HCT116 (cell line): ENCODE measurements around the gene GCNT2. TPM values are rescaled to one million over a fixed set of nuclear protein-coding genes. Genes with fewer than 3 reads are reported as not detected.

ENCODE experiments used
- ATAC-seq: fragments of 200-7000 bp; cut with Tn5 transposase; 2 replicates; pipeline ENCODE4 v1.9.1; 2020; ENCODE audit warnings: mild to moderate bottlenecking, moderate library complexity
- BruUV-seq: library from RNA; stranded (reverse); fragments of 400-500 nt; replicated peaks from 2 replicates; lab custom pipeline; 2021; lab: Mats Ljungman, UMichigan
- CTCF ChIA-PET: fragments of 300-600 bp; sonication (Branson Sonifier 250); formaldehyde crosslinking; loops from one replicate; lab custom pipeline; 2021; ENCODE audit warnings: antibody characterized with exemption; lab: Charles Lee
- POLR2A ChIA-PET: fragments of 300-600, 350-600 bp; sonication (Branson Sonifier 250); formaldehyde crosslinking; loops from one replicate; lab custom pipeline; 2021; ENCODE audit warnings: antibody characterized with exemption; lab: Charles Lee
- RAD21 ChIA-PET, 2 experiments: fragments of 300-600 bp; sonication (Branson Sonifier 250); formaldehyde crosslinking; loops; one replicate each; lab custom pipeline; 2023; ENCODE audit warnings: low total read pairs in 2 of 2; ENCODE audit not compliant: uncharacterized antibody in 2 of 2, unreplicated experiment in 2 of 2, low non-redundant PET in 1 of 2; lab: Charles Lee
- DNase-seq: peaks from one replicate; pipeline ENCODE4 v3.0.0-alpha.2; 2010; ENCODE audit warnings: low read depth, low spot score
- H2AFZ ChIP-seq: fragments of 200-600 bp; shearing (Covaris generic), sonication (generic); 2 replicates; pipeline ENCODE4 v1.6.1; 2017; ENCODE audit warnings: low read depth, mixed run types, mixed read lengths, antibody characterized with exemption, low read length; ENCODE audit not compliant: poor library complexity, severe bottlenecking
- H3K27ac ChIP-seq: 2 replicates; pipeline ENCODE4 v1.5.1; 2012; ENCODE audit warnings: low read depth, low read length
- H3K27me3 ChIP-seq: fragments of 200-600 bp; sonication (generic); 2 replicates; pipeline ENCODE4 v1.6.1; 2016; ENCODE audit warnings: mixed run types, low read length, mixed read lengths; ENCODE audit not compliant: insufficient read depth
- H3K36me3 ChIP-seq, 2 experiments: fragments of 200-500 bp in 1 of 2; fragments of 200-600 bp in 1 of 2; sonication (Bioruptor generic) in 1 of 2; sonication (generic) in 1 of 2; 2 replicates each; pipeline versions ENCODE4 v1.5.1 to v1.6.1; 2014 to 2016; ENCODE audit warnings: low read length in 2 of 2, inconsistent platforms in 1 of 2, mixed read lengths in 1 of 2, mixed run types in 1 of 2; ENCODE audit not compliant: insufficient read depth in 2 of 2, control insufficient read depth in 1 of 2
- H3K4me1 ChIP-seq, 2 experiments: fragments of 200-600 bp in 1 of 2; sonication (generic) in 1 of 2; 2 replicates each; pipeline versions ENCODE4 v1.5.1 to v1.6.1; 2012 to 2017; ENCODE audit warnings: low read length in 2 of 2, inconsistent platforms in 1 of 2, mild to moderate bottlenecking in 1 of 2, mixed read lengths in 1 of 2, mixed run types in 1 of 2, moderate library complexity in 1 of 2; ENCODE audit not compliant: insufficient read depth in 2 of 2, control insufficient read depth in 1 of 2
- H3K4me2 ChIP-seq: fragments of 200-600 bp; sonication (generic); 2 replicates; pipeline ENCODE4 v1.6.1; 2017; ENCODE audit warnings: mixed run types, low read length, mixed read lengths
- H3K4me3 ChIP-seq, 2 experiments: fragments of 200-600 bp in 1 of 2; sonication (generic) in 1 of 2; replicated peaks in 1 of 2; 2 replicates each; pipeline ENCODE4 v1.5.1; 2011 to 2016; ENCODE audit warnings: low read length in 2 of 2, control low read depth in 1 of 2, low read depth in 1 of 2, mild to moderate bottlenecking in 1 of 2, mixed read lengths in 1 of 2, mixed run types in 1 of 2
- H3K79me2 ChIP-seq: fragments of 200-600 bp; sonication (generic); 2 replicates; pipeline ENCODE4 v1.6.1; 2017; ENCODE audit warnings: mild to moderate bottlenecking, mixed run types, low read length, moderate library complexity, mixed read lengths; ENCODE audit not compliant: insufficient read depth
- H3K9ac ChIP-seq: fragments of 200-600 bp; sonication (generic); 2 replicates; pipeline ENCODE4 v1.6.1; 2016; ENCODE audit warnings: low read length, mixed read lengths
- H3K9me2 ChIP-seq: fragments of 200-600 bp; sonication (generic), shearing (Covaris generic); 2 replicates; pipeline ENCODE4 v1.6.1; 2017; ENCODE audit warnings: mixed run types, mild to moderate bottlenecking, moderate library complexity; ENCODE audit not compliant: insufficient read depth
- H3K9me3 ChIP-seq, 2 experiments: fragments of 200-500 bp in 1 of 2; fragments of 200-600 bp in 1 of 2; sonication (Bioruptor generic) in 1 of 2; sonication (generic) in 1 of 2; 2 replicates each; pipeline ENCODE4 v1.6.1; 2014 to 2017; ENCODE audit warnings: low read length in 2 of 2, mixed read lengths in 2 of 2, inconsistent platforms in 1 of 2, low read depth in 1 of 2, mild to moderate bottlenecking in 1 of 2, mixed run types in 1 of 2, moderate library complexity in 1 of 2; ENCODE audit not compliant: control insufficient read depth in 1 of 2, insufficient read depth in 1 of 2
- H4K20me1 ChIP-seq: fragments of 200-600 bp; sonication (generic), shearing (Covaris generic); 2 replicates; pipeline ENCODE4 v1.6.1; 2017; ENCODE audit warnings: mixed run types, mild to moderate bottlenecking, moderate library complexity; ENCODE audit not compliant: insufficient read depth
- MAX ChIP-seq: IDR thresholded peaks from 2 replicates; pipeline ENCODE4 v1.6.1; 2012
- POLR2AphosphoS5 ChIP-seq: IDR thresholded peaks from 2 replicates; pipeline ENCODE4 v1.6.1; 2011; ENCODE audit warnings: mild to moderate bottlenecking, low read depth, low read length, moderate library complexity
- REST ChIP-seq: IDR thresholded peaks from 2 replicates; pipeline ENCODE4 v1.6.1; 2012; ENCODE audit warnings: low read depth
- SIN3A ChIP-seq: IDR thresholded peaks from 2 replicates; pipeline ENCODE4 v1.6.1; 2012; ENCODE audit warnings: low read depth
- SP1 ChIP-seq: IDR thresholded peaks from 2 replicates; pipeline ENCODE4 v1.6.1; 2012; ENCODE audit warnings: low read depth
- SRF ChIP-seq: IDR thresholded peaks from 2 replicates; pipeline ENCODE4 v1.6.1; 2012; ENCODE audit warnings: low read depth
- TCF7L2 ChIP-seq: IDR thresholded peaks from 2 replicates; pipeline ENCODE4 v1.7.0; 2011; ENCODE audit warnings: borderline replicate concordance, inconsistent platforms; ENCODE audit not compliant: insufficient read depth, insufficient read length; ENCODE audit errors: extremely low read depth
- ZFX ChIP-seq: fragments of 450-650 bp; IDR thresholded peaks from 2 replicates; pipeline ENCODE4 v1.6.1; 2017
- intact Hi-C: fragments of 100-400 bp; cut with micrococcal nuclease; formaldehyde crosslinking; loops from 2 replicates; pipeline ENCODE4 v1.10.0; 2022
- total RNA-seq: library from RNA; stranded (reverse); gene quantifications from one replicate; pipeline ENCODE4 v1.2.1, GENCODE V29; 2021; ENCODE audit not compliant: unreplicated experiment
- TF ChIP-seq, protein P1 (sequence below): IDR thresholded peaks from 2 replicates; pipeline ENCODE4 v1.6.1; 2012
- TF ChIP-seq, protein P2 (sequence below), 3 experiments: fragments of 200-600 bp in 1 of 3; sonication (generic) in 1 of 3; IDR thresholded peaks in 2 of 3; conservative IDR thresholded peaks in 1 of 3; 2 replicates each; pipeline ENCODE4 v1.5.1; 2012 to 2017; ENCODE audit warnings: low read depth in 2 of 3, low read length in 2 of 3, antibody characterized with exemption in 1 of 3, borderline replicate concordance in 1 of 3, control low read depth in 1 of 3, mild to moderate bottlenecking in 1 of 3, mixed read lengths in 1 of 3, mixed run types in 1 of 3, moderate library complexity in 1 of 3; ENCODE audit not compliant: insufficient read depth in 1 of 3

Gene GCNT2
- total RNA-seq, 1 experiment from 2014 or later, result 0.74 TPM

DNA sequence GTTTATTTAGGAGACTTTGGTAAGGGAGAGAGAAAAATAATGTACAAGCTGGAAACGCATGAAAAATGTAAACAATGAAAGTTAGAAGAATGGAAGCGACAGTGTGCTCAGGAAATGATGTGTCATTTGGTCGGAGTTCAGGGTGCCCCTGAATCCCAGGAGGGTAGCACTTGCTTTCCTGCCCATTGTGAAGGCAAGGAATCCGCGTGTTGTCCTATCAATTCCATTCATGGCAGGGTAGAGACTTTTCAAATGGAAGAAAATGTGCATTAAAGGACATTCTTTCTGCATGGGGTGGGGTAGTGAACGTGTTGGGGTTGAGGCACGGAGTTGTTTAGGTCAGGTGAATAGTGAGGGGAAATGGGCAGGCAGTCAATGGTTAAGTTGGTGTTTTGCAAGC lies 33.7 kb downstream of the GCNT2 start:
- RAD21 ChIA-PET, result no interaction called here
- H3K27me3 ChIP-seq, result no peaks in the 10 kb centered on the region; the same call in 1 of the 2 replicates
- DNase-seq, result no peak
- no peak overlapping the region for H3K27ac ChIP-seq
- intact Hi-C loops, result no loop called here
- no peak overlapping the region for H3K9ac ChIP-seq
- no TSS peak for BruUV-seq
- no peak overlapping the region for H2AFZ ChIP-seq
- H3K79me2 ChIP-seq, result no peaks in the 10 kb centered on the region
- H3K4me2 ChIP-seq, result no peak overlapping the region
- no peak overlapping the region for H3K4me3 ChIP-seq
- no peaks in the 10 kb centered on the region for H3K9me3 ChIP-seq
- ATAC-seq, result no peak
- no peaks in the 10 kb centered on the region for H4K20me1 ChIP-seq
- TF ChIP-seq, protein P1, sequence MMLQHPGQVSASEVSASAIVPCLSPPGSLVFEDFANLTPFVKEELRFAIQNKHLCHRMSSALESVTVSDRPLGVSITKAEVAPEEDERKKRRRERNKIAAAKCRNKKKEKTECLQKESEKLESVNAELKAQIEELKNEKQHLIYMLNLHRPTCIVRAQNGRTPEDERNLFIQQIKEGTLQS, result no peak
- TF ChIP-seq, all 23 proteins: peak for 0
- Histone ChIP-seq H3K9me2 (no peaks in the 10 kb centered on the region), H3K4me1 (no peaks in the 10 kb centered on the region), H3K36me3 (no peaks in the 10 kb centered on the region)
- ChIA-PET CTCF (no interaction called here), POLR2A (no interaction called here)

- Histone ChIP-seq H3K36me3 (no peaks in the 10 kb centered on the region), H3K9me2 (no peaks in the 10 kb centered on the region), H3K27me3 (no peaks in the 10 kb centered on the region; the same call in 1 of the 2 replicates), H2AFZ (no peak overlapping the region), H3K27ac (no peak overlapping the region), H3K4me3 (no peak overlapping the region), H4K20me1 (no peaks in the 10 kb centered on the region), H3K79me2 (no peaks in the 10 kb centered on the region), H3K4me2 (no peak overlapping the region), H3K9me3 (no peaks in the 10 kb centered on the region), H3K9ac (no peak overlapping the region), H3K4me1 (no peaks in the 10 kb centered on the region)
- no peak for DNase-seq
- ChIA-PET CTCF (no interaction called here), POLR2A (no interaction called here), RAD21 (no interaction called here)
- no peak for ATAC-seq
- intact Hi-C loops, result no loop called here
- TF ChIP-seq, protein P1, result no peak
- TF ChIP-seq MAX (no peak), SRF (no peak), SIN3A (no peak), POLR2AphosphoS5 (no peak), REST (no peak), ZFX (no peak), SP1 (no peak), TCF7L2 (no peak)
- TF ChIP-seq, protein P2, sequence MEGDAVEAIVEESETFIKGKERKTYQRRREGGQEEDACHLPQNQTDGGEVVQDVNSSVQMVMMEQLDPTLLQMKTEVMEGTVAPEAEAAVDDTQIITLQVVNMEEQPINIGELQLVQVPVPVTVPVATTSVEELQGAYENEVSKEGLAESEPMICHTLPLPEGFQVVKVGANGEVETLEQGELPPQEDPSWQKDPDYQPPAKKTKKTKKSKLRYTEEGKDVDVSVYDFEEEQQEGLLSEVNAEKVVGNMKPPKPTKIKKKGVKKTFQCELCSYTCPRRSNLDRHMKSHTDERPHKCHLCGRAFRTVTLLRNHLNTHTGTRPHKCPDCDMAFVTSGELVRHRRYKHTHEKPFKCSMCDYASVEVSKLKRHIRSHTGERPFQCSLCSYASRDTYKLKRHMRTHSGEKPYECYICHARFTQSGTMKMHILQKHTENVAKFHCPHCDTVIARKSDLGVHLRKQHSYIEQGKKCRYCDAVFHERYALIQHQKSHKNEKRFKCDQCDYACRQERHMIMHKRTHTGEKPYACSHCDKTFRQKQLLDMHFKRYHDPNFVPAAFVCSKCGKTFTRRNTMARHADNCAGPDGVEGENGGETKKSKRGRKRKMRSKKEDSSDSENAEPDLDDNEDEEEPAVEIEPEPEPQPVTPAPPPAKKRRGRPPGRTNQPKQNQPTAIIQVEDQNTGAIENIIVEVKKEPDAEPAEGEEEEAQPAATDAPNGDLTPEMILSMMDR (IDR thresholded peaks at IDR 0.05 in 2 of 3, conservative IDR thresholded peaks at IDR 0.05 in 1 of 3; ENCODE audit: borderline replicate concordance in 1 of 3, insufficient read depth in 1 of 3, low read depth in 2 of 3, low read length in 2 of 3), result no peak
- BruUV-seq, result no TSS peak
These were observed 34.6 kb downstream of the GCNT2 start for GRCh38 chr6:10555625-10556309.
